ENCODE results near the gene SPEM3.

The SPEM3 gene

DNA sequence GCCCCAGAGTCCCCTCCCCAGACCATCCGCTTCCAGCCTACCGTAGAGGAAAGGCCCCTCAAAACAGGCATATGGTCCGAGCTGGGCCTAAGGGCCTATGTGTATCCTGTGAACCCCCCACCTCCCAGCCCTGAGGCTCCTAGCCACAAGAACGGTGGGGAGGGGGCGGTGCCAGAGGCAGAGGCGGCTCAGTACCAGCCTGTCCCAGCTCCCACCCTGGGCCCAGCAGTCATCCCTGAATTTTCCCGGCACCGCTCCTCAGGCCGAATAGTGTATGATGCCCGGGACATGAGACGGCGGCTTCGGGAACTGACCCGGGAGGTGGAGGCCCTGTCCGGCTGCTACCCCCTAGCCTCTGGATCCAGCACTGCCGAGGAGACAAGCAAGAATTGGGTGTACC lies 7.5 kb upstream of the SPEM3 start:
- H2BK5ac ChIP-seq (ENCODE audit: low read depth, low read length, poor library complexity), result no peak overlapping the region
- H3K4me1 ChIP-seq (ENCODE audit: control insufficient read depth in 1 of 2, insufficient read depth in 2 of 2, low read length in 2 of 2), result peaks cover 0 to 2% of the 10 kb centered on the region in 2 experiments
- WGBS (ENCODE audit: extremely low coverage, insufficient coverage, insufficient read length), result no CpG with 5 or more reads among the region's 16 CpGs
- H3K4ac ChIP-seq (ENCODE audit: low read depth, low read length), result no peak overlapping the region
- H4K91ac ChIP-seq (ENCODE audit: low read depth, low read length), result no peak overlapping the region
- no peak overlapping the region for H4K12ac ChIP-seq (ENCODE audit: low read depth, low read length)
- DNase-seq, result no peak
- no peaks in the 10 kb centered on the region for H3K27me3 ChIP-seq (ENCODE audit: insufficient read depth, low read length)
- H2AFZ ChIP-seq (ENCODE audit: insufficient read depth, low read length, poor library complexity), result no peak overlapping the region
- H3K4me2 ChIP-seq (ENCODE audit: low read length), result no peak overlapping the region
- H3K27ac ChIP-seq (ENCODE audit: low read depth, low read length), result no peak overlapping the region
- H3K79me2 ChIP-seq (ENCODE audit: control insufficient read depth, insufficient read depth, low read length, poor library complexity), result no peaks in the 10 kb centered on the region
- H4K8ac ChIP-seq (ENCODE audit: low read depth, low read length), result no peak overlapping the region
- no peak overlapping the region for H3K4me3 ChIP-seq (ENCODE audit: low read depth, low read length)
- no peak overlapping the region for H2BK120ac ChIP-seq (ENCODE audit: insufficient read depth, low read length, poor library complexity)
- peaks cover 4% of the 10 kb centered on the region for H3K9me3 ChIP-seq (ENCODE audit: insufficient read depth, low read depth, low read length)
- no peaks in the 10 kb centered on the region for H3K79me1 ChIP-seq (ENCODE audit: low read length)
- H3K18ac ChIP-seq (ENCODE audit: low read length), result no peak overlapping the region
- no peak overlapping the region for H2AK5ac ChIP-seq (ENCODE audit: low read length)
- no peak overlapping the region for H3K14ac ChIP-seq (ENCODE audit: low read length)
- no peak overlapping the region for H3K9ac ChIP-seq (ENCODE audit: low read length)
- peaks cover 10 to 12% of the 10 kb centered on the region in 2 experiments for H3K36me3 ChIP-seq (ENCODE audit: control insufficient read depth in 1 of 2, insufficient read depth in 2 of 2, low read length in 2 of 2)
- H3K23ac ChIP-seq (ENCODE audit: low read length), result no peak overlapping the region
- no peak overlapping the region for H2BK12ac ChIP-seq (ENCODE audit: low read length)

GRCh38 chr17:7423679-7424078 lies 5.0 kb upstream of the SPEM3 start:
- Histone ChIP-seq H3K79me2 (ENCODE audit: control insufficient read depth, insufficient read depth, low read length, poor library complexity) (no peaks in the 10 kb centered on the region), H3K36me3 (ENCODE audit: control insufficient read depth in 1 of 2, insufficient read depth in 2 of 2, low read length in 2 of 2) (no peaks in the 10 kb centered on the region)
- WGBS (ENCODE audit: extremely low coverage, insufficient coverage, insufficient read length), result no CpG with 5 or more reads among the region's 4 CpGs

DNA sequence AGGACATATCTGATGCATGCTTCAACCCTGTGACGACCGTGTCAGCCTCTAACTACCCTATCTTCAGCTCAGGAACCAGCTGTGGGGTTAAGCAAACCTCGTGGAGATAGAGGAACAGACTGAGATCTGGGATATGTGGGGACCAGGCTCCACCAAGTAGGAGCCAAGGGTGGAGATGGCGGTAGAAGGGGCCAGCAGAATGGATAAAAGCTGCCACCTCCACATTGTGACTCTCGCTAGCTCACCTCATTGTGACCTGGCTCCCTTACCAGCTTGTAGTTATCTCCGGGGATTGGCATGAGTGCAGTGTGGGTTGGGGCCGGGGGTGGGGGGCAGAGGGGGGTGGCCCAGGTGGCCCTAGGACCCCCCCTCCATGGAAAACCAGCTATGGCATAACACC lies 3.3 kb upstream of the SPEM3 start, which contains the start of gene SPEM2:
TSS of gene SPEM2 (plus strand) at position 301 of the 400 bp plus-strand sequence. CDS start at position 374, 73 bp downstream.
- no peak within 1 kb of the TSS for H3K4me3 ChIP-seq (ENCODE audit: low read depth, low read length)
- H3K9ac ChIP-seq (ENCODE audit: low read length), result no peak within 1 kb of the TSS
- no peak within 1 kb of the TSS for H4K12ac ChIP-seq (ENCODE audit: low read depth, low read length)
- no peaks in the 10 kb centered on the region for H3K79me1 ChIP-seq (ENCODE audit: low read length)
- H3K23ac ChIP-seq (ENCODE audit: low read length), result no peak within 1 kb of the TSS
- no peak within 1 kb of the TSS for H3K4ac ChIP-seq (ENCODE audit: low read depth, low read length)
- no peak within 1 kb of the TSS for H2AK5ac ChIP-seq (ENCODE audit: low read length)
- H2AFZ ChIP-seq (ENCODE audit: insufficient read depth, low read length, poor library complexity), result no peak within 1 kb of the TSS
- no peak within 1 kb of the TSS for H2BK5ac ChIP-seq (ENCODE audit: low read depth, low read length, poor library complexity)
- H2BK12ac ChIP-seq (ENCODE audit: low read length), result no peak within 1 kb of the TSS
- no peaks in the 10 kb centered on the region for H3K36me3 ChIP-seq (ENCODE audit: control insufficient read depth in 1 of 2, insufficient read depth in 2 of 2, low read length in 2 of 2)
- H3K4me2 ChIP-seq (ENCODE audit: low read length), result no peak within 1 kb of the TSS
- no peak within 1 kb of the TSS for H4K91ac ChIP-seq (ENCODE audit: low read depth, low read length)
- H3K27me3 ChIP-seq (ENCODE audit: insufficient read depth, low read length), result no peaks in the 10 kb centered on the region
- no peaks in the 10 kb centered on the region for H3K79me2 ChIP-seq (ENCODE audit: control insufficient read depth, insufficient read depth, low read length, poor library complexity)
- WGBS (ENCODE audit: extremely low coverage, insufficient coverage, insufficient read length), result no CpG with 5 or more reads among the region's 7 CpGs
- no peak within 1 kb of the TSS for H3K27ac ChIP-seq (ENCODE audit: low read depth, low read length)
- DNase-seq, result no peak
- no peak within 1 kb of the TSS for H2BK120ac ChIP-seq (ENCODE audit: insufficient read depth, low read length, poor library complexity)
- H3K9me3 ChIP-seq (ENCODE audit: insufficient read depth, low read depth, low read length), result peaks cover 4% of the 10 kb centered on the region
- no peak within 1 kb of the TSS for H3K14ac ChIP-seq (ENCODE audit: low read length)
- no peaks in the 10 kb centered on the region for H3K4me1 ChIP-seq (ENCODE audit: control insufficient read depth in 1 of 2, insufficient read depth in 2 of 2, low read length in 2 of 2)
- H3K18ac ChIP-seq (ENCODE audit: low read length), result no peak within 1 kb of the TSS
- no peak within 1 kb of the TSS for H4K8ac ChIP-seq (ENCODE audit: low read depth, low read length)

More at GRCh38 chr17:7423679-7424078, 5.0 kb upstream of the SPEM3 start:
- Histone ChIP-seq H2BK120ac (ENCODE audit: insufficient read depth, low read length, poor library complexity) (no peak overlapping the region), H3K27ac (ENCODE audit: low read depth, low read length) (no peak overlapping the region), H3K4me3 (ENCODE audit: low read depth, low read length) (no peak overlapping the region), H3K18ac (ENCODE audit: low read length) (no peak overlapping the region), H4K8ac (ENCODE audit: low read depth, low read length) (no peak overlapping the region), H3K79me1 (ENCODE audit: low read length) (no peaks in the 10 kb centered on the region), H4K12ac (ENCODE audit: low read depth, low read length) (no peak overlapping the region), H2AK5ac (ENCODE audit: low read length) (no peak overlapping the region), H3K4me1 (ENCODE audit: control insufficient read depth in 1 of 2, insufficient read depth in 2 of 2, low read length in 2 of 2) (peaks cover 0 to 2% of the 10 kb centered on the region in 2 experiments), H3K14ac (ENCODE audit: low read length) (no peak overlapping the region), H3K23ac (ENCODE audit: low read length) (no peak overlapping the region), H3K4me2 (ENCODE audit: low read length) (no peak overlapping the region), H3K9me3 (ENCODE audit: insufficient read depth, low read depth, low read length) (peaks cover 4% of the 10 kb centered on the region), H2BK5ac (ENCODE audit: low read depth, low read length, poor library complexity) (no peak overlapping the region), H2BK12ac (ENCODE audit: low read length) (no peak overlapping the region), H4K91ac (ENCODE audit: low read depth, low read length) (no peak overlapping the region), H3K4ac (ENCODE audit: low read depth, low read length) (no peak overlapping the region), H3K9ac (ENCODE audit: low read length) (no peak overlapping the region), H3K27me3 (ENCODE audit: insufficient read depth, low read length) (no peaks in the 10 kb centered on the region), H2AFZ (ENCODE audit: insufficient read depth, low read length, poor library complexity) (no peak overlapping the region)
- no peak for DNase-seq

GRCh38 chr17:7425756-7426155 lies 2.9 kb upstream of the SPEM3 start:
- no CpG with 5 or more reads among the region's 8 CpGs for WGBS (ENCODE audit: extremely low coverage, insufficient coverage, insufficient read length)

More at GRCh38 chr17:7425756-7426155, 2.9 kb upstream of the SPEM3 start:
- no peak overlapping the region for H4K91ac ChIP-seq (ENCODE audit: low read depth, low read length)
- H2BK120ac ChIP-seq (ENCODE audit: insufficient read depth, low read length, poor library complexity), result no peak overlapping the region
- H3K27me3 ChIP-seq (ENCODE audit: insufficient read depth, low read length), result no peaks in the 10 kb centered on the region
- H3K36me3 ChIP-seq (ENCODE audit: control insufficient read depth in 1 of 2, insufficient read depth in 2 of 2, low read length in 2 of 2), result no peaks in the 10 kb centered on the region
- peaks cover 4% of the 10 kb centered on the region for H3K9me3 ChIP-seq (ENCODE audit: insufficient read depth, low read depth, low read length)
- H4K12ac ChIP-seq (ENCODE audit: low read depth, low read length), result no peak overlapping the region
- no peaks in the 10 kb centered on the region for H3K79me2 ChIP-seq (ENCODE audit: control insufficient read depth, insufficient read depth, low read length, poor library complexity)
- H2BK12ac ChIP-seq (ENCODE audit: low read length), result no peak overlapping the region
- H3K4me3 ChIP-seq (ENCODE audit: low read depth, low read length), result no peak overlapping the region
- H2AK5ac ChIP-seq (ENCODE audit: low read length), result no peak overlapping the region
- H3K4me1 ChIP-seq (ENCODE audit: control insufficient read depth in 1 of 2, insufficient read depth in 2 of 2, low read length in 2 of 2), result no peaks in the 10 kb centered on the region
- no peak overlapping the region for H3K9ac ChIP-seq (ENCODE audit: low read length)
- no peak overlapping the region for H3K4me2 ChIP-seq (ENCODE audit: low read length)
- no peak overlapping the region for H3K4ac ChIP-seq (ENCODE audit: low read depth, low read length)
- no peak overlapping the region for H3K23ac ChIP-seq (ENCODE audit: low read length)
- no peak overlapping the region for H3K27ac ChIP-seq (ENCODE audit: low read depth, low read length)
- no peak for DNase-seq
- H3K14ac ChIP-seq (ENCODE audit: low read length), result no peak overlapping the region
- H4K8ac ChIP-seq (ENCODE audit: low read depth, low read length), result no peak overlapping the region
- no peak overlapping the region for H2AFZ ChIP-seq (ENCODE audit: insufficient read depth, low read length, poor library complexity)
- H3K79me1 ChIP-seq (ENCODE audit: low read length), result no peaks in the 10 kb centered on the region
- no peak overlapping the region for H3K18ac ChIP-seq (ENCODE audit: low read length)
- H2BK5ac ChIP-seq (ENCODE audit: low read depth, low read length, poor library complexity), result no peak overlapping the region
